Astrocyte (in vitro differentiated cells and primary cell): ENCODE measurements around the gene HABP4.

Experiments used
- CTCF ChIP-seq: IDR thresholded peaks from 2 replicates; pipeline ENCODE4 v1.5.1; 2011; ENCODE audit warnings: low read depth, mild to moderate bottlenecking, inconsistent platforms, low read length, moderate library complexity; ENCODE audit not compliant: insufficient read depth
- EZH2 ChIP-seq: IDR thresholded peaks from 2 replicates; pipeline ENCODE4 v1.6.1; 2012; ENCODE audit warnings: mild to moderate bottlenecking, low read length, inconsistent platforms; ENCODE audit not compliant: insufficient read depth

GRCh38 chr9:96449845-96450612, at the start of gene HABP4:
- no peak for TF ChIP-seq CTCF
- TF ChIP-seq EZH2, result no peak
